Measurements from ENCODE around the gene MOSPD3.
A peak's percentile ranks its signal among the peaks of the same experiment; 100 is the strongest.

Gene MOSPD3

GRCh38 chr7:100575746-100576383, 36.5 kb upstream of the MOSPD3 start:
- DNase-seq: no peak

- no peak for DNase-seq
Measured at GRCh38 chr7:100576384-100576993, 35.9 kb upstream of the MOSPD3 start.

DNA sequence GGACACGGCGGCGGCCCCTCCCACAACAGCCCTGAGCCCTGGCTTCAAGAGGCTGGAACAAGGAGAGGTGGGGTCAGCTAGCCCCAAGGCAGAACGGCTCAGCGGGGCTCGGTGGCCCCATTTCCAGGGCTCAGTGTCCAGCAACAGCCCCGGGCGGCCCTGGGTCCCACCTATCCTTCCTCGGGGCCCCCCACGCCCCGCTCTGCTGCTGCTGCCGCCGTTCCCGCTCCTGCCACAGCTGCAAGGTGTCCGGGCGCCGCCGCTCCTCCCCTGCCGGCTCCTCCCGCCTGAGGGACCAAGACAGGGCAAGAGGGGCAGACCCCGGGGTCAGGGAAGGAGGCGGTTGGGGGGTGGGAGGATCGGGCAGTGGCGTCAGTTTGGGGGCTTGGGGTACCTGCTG, 35.2 kb upstream of the MOSPD3 start:
- no peak for DNase-seq

GRCh38 chr7:100577507-100577906, 34.8 kb upstream of the MOSPD3 start:
- no peak for DNase-seq

GRCh38 chr7:100578246-100579183, 33.8 kb upstream of the MOSPD3 start:
- no peak for DNase-seq

- no peak for DNase-seq
Measured at GRCh38 chr7:100580466-100581283, 31.7 kb upstream of the MOSPD3 start.

DNA sequence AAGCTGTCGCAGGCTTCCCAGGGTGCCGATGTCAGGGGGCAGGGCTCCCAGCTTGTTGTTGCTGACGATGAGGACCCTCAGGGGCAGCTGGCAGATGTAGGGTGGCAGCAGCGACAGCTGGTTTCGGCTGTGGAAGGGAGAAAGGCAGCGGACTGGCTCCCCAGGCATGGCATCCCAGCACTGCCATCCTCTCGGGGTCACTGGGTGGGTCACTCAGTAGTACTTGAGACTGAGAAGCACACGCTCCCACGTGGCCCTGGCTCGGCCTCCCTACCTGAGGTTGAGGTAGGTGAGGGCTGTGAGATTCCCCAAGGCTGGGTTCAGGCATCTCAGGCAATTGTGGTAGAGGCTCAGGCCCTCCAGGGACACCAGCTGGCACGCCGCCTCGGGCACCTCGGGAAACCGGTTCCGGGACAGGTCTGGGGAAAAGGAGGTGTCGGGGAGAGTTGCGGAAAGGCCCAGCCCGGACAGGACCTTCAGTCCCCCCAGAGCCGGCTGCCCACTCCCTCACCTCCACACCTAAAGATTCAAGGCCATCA, 30.2 kb upstream of the MOSPD3 start:
- no peak for DNase-seq

GRCh38 chr7:100582650-100583049, 29.7 kb upstream of the MOSPD3 start:
- DNase-seq: no peak

DNA sequence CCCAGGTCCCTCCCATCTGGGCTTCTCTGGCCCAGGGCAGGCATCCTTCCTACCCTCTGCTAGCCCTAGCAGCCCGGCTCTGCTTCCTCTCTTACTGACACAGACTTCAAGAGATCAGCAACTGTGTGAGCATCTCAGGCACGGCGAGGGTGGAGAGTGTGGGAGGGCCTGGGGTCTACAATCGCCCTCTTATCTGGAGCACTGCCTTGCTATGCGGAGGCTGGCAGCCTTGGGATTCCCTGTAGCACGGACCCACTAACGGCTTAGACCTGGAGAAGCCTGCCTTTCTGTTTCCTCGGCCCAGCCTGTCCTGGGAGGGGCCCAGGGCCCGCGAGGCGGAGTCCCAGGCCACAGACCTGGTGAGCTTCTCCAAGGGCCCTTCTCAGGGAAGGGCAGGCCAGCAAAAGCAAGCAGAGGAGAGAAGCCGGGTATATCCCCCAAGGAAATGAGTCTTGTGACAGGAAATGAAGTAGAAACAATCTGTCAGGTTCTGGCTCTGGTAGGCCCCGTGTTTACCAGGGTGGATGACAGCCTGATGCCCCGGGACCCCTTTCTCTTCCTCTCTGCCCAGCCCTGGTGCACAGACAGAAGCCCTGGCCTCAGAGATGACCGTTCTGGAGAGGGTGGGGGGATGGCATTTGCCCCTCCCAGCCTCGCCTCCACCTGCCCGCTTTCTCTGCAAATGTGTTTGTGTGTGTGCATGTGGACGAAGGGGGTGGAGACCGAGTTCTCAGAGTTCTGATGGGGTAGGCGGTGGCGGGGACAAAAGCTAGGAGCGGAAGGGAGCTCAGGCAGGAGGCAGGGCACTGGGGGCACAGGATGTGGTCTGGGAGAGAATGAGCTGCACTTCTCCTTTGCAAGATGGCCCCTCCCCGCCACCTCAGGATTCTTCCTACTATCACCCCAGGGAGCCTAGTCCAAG, 28.9 kb upstream of the MOSPD3 start:
- no peak for DNase-seq

GRCh38 chr7:100584054-100584682, 28.2 kb upstream of the MOSPD3 start:
- no peak for DNase-seq

DNA sequence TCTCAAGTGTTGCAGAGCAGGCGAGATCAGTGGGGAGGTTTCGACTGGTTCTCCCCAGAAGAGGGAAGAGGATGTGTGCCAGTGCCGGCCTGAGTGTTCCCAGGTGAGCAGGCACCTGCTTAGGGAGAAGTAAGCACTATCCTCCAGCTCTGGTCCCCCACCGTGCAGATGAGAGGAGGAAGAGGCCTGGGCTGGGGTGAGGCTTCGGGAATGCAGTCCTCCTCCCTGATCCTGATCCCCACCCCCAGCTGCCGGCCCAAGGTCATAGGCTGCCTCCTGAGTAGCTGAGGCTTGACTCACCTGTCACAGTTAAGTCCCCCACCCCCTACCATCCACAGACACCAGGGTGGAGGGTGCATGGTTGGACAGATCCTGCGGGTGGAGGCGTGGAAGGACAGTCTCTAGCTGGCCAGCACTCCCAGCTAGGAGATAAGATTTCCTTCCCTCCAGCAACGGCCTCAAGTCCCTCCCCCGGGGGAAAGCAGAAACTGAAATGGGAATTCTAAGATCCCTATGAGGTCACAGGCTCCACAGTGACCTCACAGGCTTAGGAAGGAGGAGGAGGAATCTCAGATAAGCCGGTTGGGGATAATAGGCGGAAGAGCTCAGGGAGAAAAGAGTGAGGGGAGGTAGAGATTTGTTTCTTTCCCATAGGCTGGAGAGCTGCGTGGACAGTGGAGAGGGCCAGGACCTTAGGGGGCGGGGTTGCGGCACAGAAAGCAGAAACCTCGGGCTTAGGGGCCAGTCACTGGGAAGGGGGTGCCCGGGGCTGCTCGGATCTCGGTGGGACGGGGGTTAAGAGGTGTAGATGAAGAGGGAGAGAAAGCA, 27.4 kb upstream of the MOSPD3 start:
- no peak for DNase-seq

DNA sequence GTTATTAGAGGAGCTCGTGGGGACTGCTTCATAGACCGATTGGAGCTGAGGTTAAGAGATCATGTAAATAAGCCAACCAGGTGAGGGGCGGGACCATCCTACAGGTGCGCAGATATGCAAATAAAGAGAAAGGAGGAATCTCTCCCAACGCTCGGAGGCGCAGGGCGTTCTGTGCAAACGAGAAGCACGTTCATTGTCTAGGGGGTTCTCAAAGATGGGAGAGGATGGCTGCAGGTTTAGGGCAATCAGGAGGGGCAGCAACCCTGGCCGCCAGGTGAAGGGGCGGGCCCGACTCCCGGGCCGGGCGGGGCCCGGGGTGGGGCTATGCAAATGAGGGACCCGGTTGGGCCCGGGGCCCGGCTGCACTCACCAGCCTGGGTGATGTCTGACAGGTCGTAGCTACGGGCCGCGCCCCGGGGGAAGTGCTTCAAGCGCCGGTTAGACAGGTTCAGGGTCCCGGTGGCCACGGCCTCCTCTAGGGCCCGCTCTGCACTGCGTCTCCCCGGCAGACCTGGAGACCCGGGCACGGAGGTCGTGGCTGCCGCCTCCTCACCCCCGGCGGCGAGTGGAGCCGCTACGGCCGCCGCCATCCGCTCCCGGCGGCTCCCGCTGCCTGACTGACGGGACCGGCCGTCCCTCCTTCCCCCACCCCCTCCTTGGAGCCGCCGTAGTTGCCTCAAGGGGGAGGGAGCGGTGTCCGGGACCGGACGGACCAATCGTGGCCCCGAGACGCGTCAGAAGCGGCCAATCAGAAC, 26.7 kb upstream of the MOSPD3 start, which contains the start of gene LRCH4:
Gene LRCH4 (minus strand): TSS at position 619 of the 755 bp plus-strand sequence. CDS start 29 bp downstream, at position 590.
- no peak for DNase-seq

- peak; percentile 98 for DNase-seq
Measured at GRCh38 chr7:100586266-100587025, 25.9 kb upstream of the MOSPD3 start, which contains the start of gene FBXO24. Gene FBXO24 (plus strand): TSS chr7:100586328. CDS start chr7:100586626, 298 bp downstream.

GRCh38 chr7:100588438-100588837, 23.9 kb upstream of the MOSPD3 start:
- no peak for DNase-seq

DNA sequence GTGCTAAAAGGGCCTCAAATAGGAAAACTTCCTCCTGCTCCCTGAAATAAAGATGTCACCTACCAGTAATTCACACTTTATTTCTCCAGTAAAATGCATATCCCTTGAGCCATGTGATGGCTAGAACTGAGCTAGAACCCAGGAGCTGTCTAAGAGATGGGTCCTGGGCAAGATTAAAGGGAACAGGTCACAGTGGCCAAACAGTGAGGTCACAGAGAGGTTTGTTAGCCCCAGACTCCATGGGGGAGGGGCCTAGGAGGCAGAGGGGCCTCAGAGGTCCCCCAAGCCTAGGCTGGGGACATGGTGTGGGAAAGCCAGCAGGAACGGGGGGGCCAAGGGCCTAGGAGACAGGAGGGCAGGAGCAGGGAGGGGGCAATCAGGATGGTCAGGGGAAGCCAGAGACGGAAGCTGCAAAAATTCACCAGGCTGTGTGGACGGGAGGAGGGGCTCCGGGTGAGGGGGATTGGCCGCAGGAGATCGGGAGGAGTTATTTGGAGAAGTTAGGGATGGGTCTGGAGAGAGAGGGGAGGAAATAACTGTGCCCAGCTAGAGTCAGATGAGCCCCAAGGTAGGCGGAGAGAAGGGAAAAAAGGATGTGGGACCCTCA, 22.9 kb upstream of the MOSPD3 start:
- DNase-seq: no peak

DNA sequence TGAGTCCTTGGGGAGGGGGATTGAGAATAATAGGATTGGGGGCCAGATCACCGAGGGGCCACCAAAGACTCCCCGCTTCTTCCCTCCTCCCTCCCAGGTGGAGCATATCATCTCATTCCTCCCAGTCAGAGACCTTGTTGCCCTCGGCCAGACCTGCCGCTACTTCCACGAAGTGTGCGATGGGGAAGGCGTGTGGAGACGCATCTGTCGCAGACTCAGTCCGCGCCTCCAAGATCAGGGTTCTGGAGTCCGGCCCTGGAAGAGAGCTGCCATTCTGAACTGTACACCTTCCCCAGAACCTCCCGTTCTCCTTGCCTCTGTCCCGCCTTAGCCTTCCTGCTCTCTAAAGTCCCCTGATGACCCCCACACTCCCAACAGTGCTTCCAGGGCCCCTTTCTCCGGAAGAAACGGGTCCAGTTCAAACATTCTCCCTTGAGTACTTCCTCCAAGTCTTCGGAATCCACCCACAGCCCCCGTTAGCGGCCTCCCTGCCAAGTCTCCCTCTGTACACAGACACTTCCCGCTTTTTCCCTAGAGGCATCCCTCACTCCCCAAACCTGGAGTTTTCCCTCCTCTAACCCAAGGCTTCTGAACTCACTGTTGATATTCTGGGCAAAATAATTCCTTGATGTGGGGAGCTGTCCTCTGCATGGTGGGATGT, 22.1 kb upstream of the MOSPD3 start:
- no peak for DNase-seq

GRCh38 chr7:100591596-100591995, 20.7 kb upstream of the MOSPD3 start:
- DNase-seq: no peak

All from NCI-H187 treated with DMSO at 0.1 percent for 48 hours (cell line).